Iris pigment epithelial cell (primary cell): ENCODE results near the gene TRIM29.
"Not testable (repeated sequence)": the region's sequence is repeated elsewhere in the genome, so short reads cannot be mapped to it uniquely, and the experiment has no call there.

Experiments
- DNase-seq: peaks from one replicate; pipeline ENCODE4 v3.0.0-alpha.2; 2011; ENCODE audit warnings: low read depth

TRIM29 gene

GRCh38 chr11:120137611-120138521 lies at the start of gene TRIM29:
Gene TRIM29, minus strand, starts transcription at chr11:120138113. Its CDS starts 82 bp downstream, at chr11:120138031.
- DNase-seq: no peak

GRCh38 chr11:120186774-120187591 lies 49.1 kb upstream of the TRIM29 start:
- DNase-seq: no peak

GRCh38 chr11:120186456-120186773 lies 48.5 kb upstream of the TRIM29 start:
- DNase-seq: no peak

- no peak for DNase-seq
These were observed 48.0 kb upstream of the TRIM29 start for GRCh38 chr11:120185706-120186455.

- DNase-seq: peak; percentile 54
These were observed 47.2 kb upstream of the TRIM29 start for GRCh38 chr11:120184946-120185705.

GRCh38 chr11:120184371-120184945 lies 46.5 kb upstream of the TRIM29 start:
- DNase-seq: no peak

- DNase-seq: no peak
These were observed 45.8 kb upstream of the TRIM29 start for GRCh38 chr11:120183701-120184141.

- no peak for DNase-seq
These were observed 45.0 kb upstream of the TRIM29 start for GRCh38 chr11:120182790-120183491.

GRCh38 chr11:120182372-120182771 lies 44.5 kb upstream of the TRIM29 start:
- no peak for DNase-seq

- DNase-seq: no peak
These were observed 43.6 kb upstream of the TRIM29 start for GRCh38 chr11:120181376-120181975.

GRCh38 chr11:120180551-120181232 lies 42.8 kb upstream of the TRIM29 start:
- peak; percentile 68 for DNase-seq

- not testable (repeated sequence) for DNase-seq
These were observed 42.1 kb upstream of the TRIM29 start for GRCh38 chr11:120180063-120180462.

GRCh38 chr11:120179057-120179672 lies 41.3 kb upstream of the TRIM29 start:
- no peak for DNase-seq

- no peak for DNase-seq
These were observed 40.7 kb upstream of the TRIM29 start for GRCh38 chr11:120178561-120179056.

GRCh38 chr11:120174866-120175265 lies 37.0 kb upstream of the TRIM29 start:
- DNase-seq: no peak

- DNase-seq: no peak
These were observed 35.9 kb upstream of the TRIM29 start for GRCh38 chr11:120173807-120174206.

GRCh38 chr11:120173019-120173705 lies 35.2 kb upstream of the TRIM29 start:
- DNase-seq: no peak
